GM11168 (cell line): ENCODE data around the gene PLEKHA6.

ENCODE experiments used
- in situ Hi-C: fragments of 300-500 bp; cut with MboI; formaldehyde crosslinking; loops from one replicate; pipeline ENCODE4 v1.12.0; 2022; ENCODE audit warnings: low sequenced_read_pairs; ENCODE audit not compliant: unreplicated experiment

PLEKHA6 gene

GRCh38 chr1:204222764-204223055 is 137.0 kb downstream of the PLEKHA6 start:
- in situ Hi-C loops, result no loop called here

DNA sequence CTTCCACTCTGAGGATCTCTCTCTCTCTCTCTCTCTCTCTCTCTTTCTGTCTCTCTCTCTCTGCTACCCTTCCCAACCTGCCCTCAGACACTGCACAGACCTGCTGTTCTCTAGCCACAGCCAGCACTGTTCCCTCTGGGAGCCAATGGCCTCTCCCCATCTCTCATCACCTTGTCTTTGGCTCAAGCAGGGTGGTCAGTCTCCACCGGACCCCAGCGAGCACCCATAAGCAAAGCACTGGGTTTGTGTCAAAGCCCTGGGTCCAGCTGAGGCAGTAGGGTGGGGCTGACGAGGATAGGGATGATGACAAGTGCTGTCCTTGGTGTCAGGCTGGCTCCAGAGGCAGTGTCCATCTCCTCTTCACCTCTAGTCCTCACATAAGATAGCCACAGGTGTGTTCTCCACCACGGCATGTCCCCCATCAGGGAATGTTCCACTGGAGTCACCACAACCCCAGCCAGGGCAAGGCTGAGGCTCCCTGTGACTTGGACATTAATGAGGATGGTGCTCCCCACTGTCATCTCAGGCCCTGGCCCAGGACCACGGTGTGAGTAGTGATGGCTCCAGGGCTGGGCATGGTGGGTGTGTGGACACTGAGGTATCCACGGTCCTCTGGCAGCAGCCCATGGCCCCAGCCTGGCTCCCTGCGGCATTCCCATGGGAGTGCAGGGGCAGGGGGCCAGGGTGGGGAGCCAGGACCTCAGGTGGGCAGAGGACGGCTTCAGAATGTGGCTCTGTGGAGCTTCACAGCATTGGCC is 137.5 kb downstream of the PLEKHA6 start:
- in situ Hi-C loops, result no loop called here

DNA sequence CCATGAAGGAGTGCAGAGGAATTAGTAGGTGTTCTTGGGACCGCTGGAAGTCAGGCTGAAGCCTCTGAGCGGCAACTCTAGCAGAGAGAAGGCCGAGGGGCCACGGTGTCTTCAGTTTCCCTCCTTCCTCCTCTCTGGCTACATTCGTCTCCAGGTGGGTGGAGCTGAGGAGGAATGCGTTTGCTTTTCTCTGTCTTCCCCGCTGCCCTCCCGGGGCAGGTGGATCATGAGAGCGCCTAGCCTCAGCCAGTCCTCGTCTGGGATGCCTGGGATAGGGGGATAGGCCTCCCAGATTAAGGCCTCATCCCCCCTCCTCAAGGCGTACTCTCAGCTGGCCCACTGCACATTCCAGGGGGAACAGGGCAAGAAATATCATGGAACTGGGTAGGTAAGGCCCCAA is 138.5 kb downstream of the PLEKHA6 start:
- in situ Hi-C loops, result no loop called here

- in situ Hi-C loops, result no loop called here
These were observed 139.6 kb downstream of the PLEKHA6 start for GRCh38 chr1:204219971-204220616.

GRCh38 chr1:204218552-204218951 is 141.2 kb downstream of the PLEKHA6 start:
- in situ Hi-C loops, result no loop called here

DNA sequence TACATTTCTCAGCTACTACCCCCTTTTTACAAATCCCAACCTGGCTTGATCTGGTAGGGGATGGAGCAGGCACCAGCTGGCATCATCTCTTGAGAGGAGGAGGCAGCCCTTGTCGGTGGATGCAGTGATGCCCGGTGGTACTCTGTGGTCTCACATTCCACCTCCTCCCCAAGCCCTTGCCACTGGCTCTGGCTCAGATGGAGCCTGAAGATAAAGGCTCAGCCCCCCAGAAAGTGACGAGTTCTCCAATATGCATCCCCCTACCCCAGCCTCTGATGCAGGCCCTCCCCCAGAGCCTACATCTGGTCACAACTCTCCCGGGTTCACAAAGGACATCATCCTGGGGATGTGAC is 142.1 kb downstream of the PLEKHA6 start:
- in situ Hi-C loops, result no loop called here

- in situ Hi-C loops, result no loop called here
These were observed 142.7 kb downstream of the PLEKHA6 start for GRCh38 chr1:204216880-204217647.

GRCh38 chr1:204216236-204216635 is 143.5 kb downstream of the PLEKHA6 start:
- in situ Hi-C loops, result no loop called here

- in situ Hi-C loops, result no loop called here
These were observed 145.8 kb downstream of the PLEKHA6 start, which contains the start of gene GOLT1A for GRCh38 chr1:204213668-204214662. Gene GOLT1A (minus strand): TSS chr1:204213988. CDS start chr1:204213906, 82 bp downstream.

DNA sequence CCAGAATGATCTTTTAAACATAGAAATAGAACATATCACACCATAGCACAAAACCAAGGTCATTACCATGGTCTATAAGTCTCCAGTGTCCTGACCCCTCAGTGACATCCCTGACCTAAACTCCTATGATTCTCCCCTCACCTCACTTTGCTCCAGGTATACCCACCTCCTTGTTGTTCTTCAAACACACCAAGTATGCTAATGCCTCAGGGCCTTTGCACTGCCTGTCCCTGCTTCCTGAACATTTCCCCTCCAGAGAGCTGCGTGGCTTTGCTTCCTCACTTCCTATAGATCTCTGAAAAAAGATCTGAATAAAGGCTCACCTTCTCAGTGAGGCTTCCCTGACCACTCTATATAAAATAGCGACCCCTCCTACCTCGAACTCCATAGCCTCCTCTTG is 147.0 kb downstream of the PLEKHA6 start:
- in situ Hi-C loops, result no loop called here

- in situ Hi-C loops, result no loop called here
These were observed 148.7 kb downstream of the PLEKHA6 start for GRCh38 chr1:204211046-204211445.

DNA sequence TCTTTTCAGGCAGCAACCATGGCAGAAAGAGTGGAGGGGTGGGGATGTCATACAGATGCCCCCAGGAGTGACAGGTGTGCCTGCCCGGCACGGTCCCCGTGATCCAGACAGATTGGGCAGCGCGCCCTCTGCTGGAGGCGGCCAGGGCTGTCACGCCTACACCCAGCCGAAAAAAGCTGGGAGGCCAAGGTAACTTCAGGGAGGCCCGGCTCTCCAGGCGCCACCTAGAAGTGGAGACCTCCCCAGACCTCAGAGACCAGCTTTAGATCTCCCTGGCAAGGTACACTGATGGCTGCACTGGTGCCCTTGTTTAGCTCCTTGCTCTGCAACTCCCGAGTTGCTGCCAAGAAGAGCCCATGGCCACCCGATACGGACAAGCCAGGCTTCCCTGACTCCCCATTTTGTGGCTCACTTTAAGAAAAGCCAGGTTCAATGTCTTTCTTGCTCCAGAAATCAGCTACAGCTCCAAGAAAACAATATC is 152.6 kb downstream of the PLEKHA6 start:
- in situ Hi-C loops, result no loop called here

DNA sequence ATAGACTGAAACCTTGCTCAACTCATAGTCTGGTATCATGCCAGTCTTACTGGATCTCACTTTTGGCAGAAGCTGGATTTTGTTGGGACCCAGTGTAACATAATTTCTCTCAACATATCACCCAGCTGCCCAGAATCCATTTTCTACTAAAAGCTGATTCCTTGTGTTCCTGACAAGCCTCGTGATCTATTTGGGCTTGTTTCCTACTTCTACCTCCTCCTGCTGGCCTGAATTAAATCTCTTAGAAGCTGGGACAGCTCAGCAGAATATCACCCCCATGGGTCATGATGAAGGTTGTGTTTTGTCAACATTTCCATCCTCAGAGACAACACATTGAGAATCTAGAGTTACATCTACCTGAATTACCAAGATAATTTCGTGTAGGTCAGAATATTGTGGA is 153.6 kb downstream of the PLEKHA6 start:
- in situ Hi-C loops, result no loop called here

- in situ Hi-C loops, result no loop called here
These were observed 154.2 kb downstream of the PLEKHA6 start for GRCh38 chr1:204205486-204205885.

- in situ Hi-C loops, result no loop called here
These were observed 154.8 kb downstream of the PLEKHA6 start for GRCh38 chr1:204204944-204205343.

GRCh38 chr1:204203206-204203767 is 156.4 kb downstream of the PLEKHA6 start:
- in situ Hi-C loops, result no loop called here

- in situ Hi-C loops, result no loop called here
These were observed 157.2 kb downstream of the PLEKHA6 start for GRCh38 chr1:204202481-204202880.

GRCh38 chr1:204201348-204202040 is 158.2 kb downstream of the PLEKHA6 start:
- in situ Hi-C loops, result no loop called here

DNA sequence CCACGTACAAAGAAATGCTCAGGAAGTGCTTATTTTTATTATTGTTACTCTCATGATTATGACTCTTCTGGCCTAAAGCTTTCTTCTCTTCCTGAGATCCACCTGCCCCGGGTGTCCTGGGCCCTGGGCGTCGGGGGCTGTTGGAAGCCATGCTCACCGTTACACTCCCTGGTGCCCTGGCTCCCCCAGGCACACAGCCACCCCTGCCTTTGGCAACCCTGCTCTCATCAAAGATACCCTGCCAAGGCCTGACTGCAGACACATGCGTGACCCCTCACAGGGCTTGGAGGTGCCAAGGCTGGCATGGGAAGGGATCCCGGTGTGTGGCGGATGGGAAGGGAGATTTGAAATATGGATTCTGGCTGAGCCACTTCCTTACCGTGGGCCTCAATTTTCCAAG is 160.2 kb downstream of the PLEKHA6 start:
- in situ Hi-C loops, result no loop called here
